Measurements from ENCODE around the gene SPON2. TPM values are rescaled to one million over a fixed set of nuclear protein-coding genes. Genes with fewer than 3 reads are reported as not detected.
A peak's percentile ranks its signal among the peaks of the same experiment; 100 is the strongest.

Gene SPON2
- total and polyA plus RNA-seq, 2 of the 4 experiments (the other 2 are of a cell fraction), result 21.1 to 177 TPM

DNA sequence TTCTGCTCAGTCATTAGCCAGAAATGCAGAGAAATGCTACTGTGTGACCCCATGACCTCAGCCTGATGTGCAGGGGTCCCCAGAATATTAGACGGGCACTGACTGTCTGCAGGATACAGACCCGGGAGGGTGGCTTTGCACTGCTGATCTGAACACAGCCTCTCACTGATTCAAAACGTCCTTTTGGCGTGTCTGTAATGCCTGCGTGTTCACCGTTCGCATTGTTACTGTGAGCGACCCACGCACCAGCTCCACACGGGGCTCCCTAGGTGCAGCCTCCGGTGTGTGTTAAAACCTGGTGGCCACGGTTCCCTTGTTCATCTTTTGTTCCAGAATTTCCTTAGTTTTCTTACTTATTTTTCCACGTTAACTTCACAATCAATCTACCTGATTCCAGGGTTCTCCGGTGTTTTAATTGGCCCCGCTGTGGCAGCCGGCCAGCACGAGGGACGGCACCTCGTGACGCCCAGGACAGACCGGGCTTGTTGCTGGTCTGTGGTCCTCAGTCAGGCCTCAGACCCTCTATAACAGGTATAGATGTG, 32.0 kb upstream of the SPON2 start:
- Histone ChIP-seq H3K4me2 (ENCODE audit: low read depth, low read length) (no peak overlapping the region), H4K91ac (ENCODE audit: insufficient read depth, low read depth, low read length) (peak overlapping the region; percentile 57), H3K4ac (ENCODE audit: low read depth, low read length) (peak overlapping the region; percentile 44), H4K5ac (ENCODE audit: low read depth, low read length) (peak overlapping the region; percentile 21), H3K4me1 (ENCODE audit: control insufficient read depth, insufficient read depth, low read length) (peaks cover 53% of the 10 kb centered on the region), H2BK120ac (ENCODE audit: low read depth, low read length) (peak overlapping the region; percentile 47; the same call in 1 of the 2 replicates), H2AK9ac (replicated peaks; ENCODE audit: low read depth, low read length, poor library complexity) (peak overlapping the region; percentile 6), H3K14ac (replicated peaks; ENCODE audit: low read depth, low read length) (peak overlapping the region; percentile 43), H3K56ac (ENCODE audit: extremely low read depth, insufficient read depth, low read length) (no peak overlapping the region), H2BK5ac (ENCODE audit: low read depth, low read length, poor library complexity, severe bottlenecking) (peak overlapping the region; percentile 13), H4K20me1 (ENCODE audit: insufficient read depth, low read length) (no peaks in the 10 kb centered on the region), H2BK15ac (ENCODE audit: low read depth, low read length) (peak overlapping the region; percentile 73; the same call in 1 of the 3 replicates), H3K27me3 (ENCODE audit: control insufficient read depth, insufficient read depth, low read length) (no peaks in the 10 kb centered on the region), H2AFZ (replicated peaks; ENCODE audit: low read length, poor library complexity) (no peak overlapping the region), H3K27ac (ENCODE audit: insufficient read depth, low read length) (no peak overlapping the region), H3K4me3 (ENCODE audit: insufficient read depth, low read depth, low read length) (no peak overlapping the region), H3K18ac (ENCODE audit: low read depth, low read length) (no peak overlapping the region), H3K36me3 (ENCODE audit: control insufficient read depth, insufficient read depth, low read length) (peaks cover 3% of the 10 kb centered on the region; the same call in 1 of the 2 replicates), H3K9ac (ENCODE audit: low read depth, low read length) (no peak overlapping the region), H3K9me1 (ENCODE audit: insufficient read depth, low read length) (peaks cover 36% of the 10 kb centered on the region), H2AK5ac (ENCODE audit: low read depth, low read length) (peak overlapping the region; percentile 57), H4K8ac (ENCODE audit: low read depth in 2 of 2, low read length in 2 of 2) (peak overlapping the region in 1 of 2 experiments; percentile 50; a peak in 1 of 4 replicates), H2BK20ac (ENCODE audit: low read depth, low read length) (peak overlapping the region; percentile 56), H3K79me1 (ENCODE audit: low read depth in 1 of 2, low read length in 2 of 2) (peaks cover 5 to 40% of the 10 kb centered on the region in 2 experiments; a peak in 2 of 4 replicates), H3K23ac (ENCODE audit: low read depth, low read length) (no peak overlapping the region), H3K9me3 (ENCODE audit: control insufficient read depth, insufficient read depth, low read length) (no peaks in the 10 kb centered on the region)
- ChIA-PET POLR2A (ENCODE audit: unreplicated experiment) (no interaction called here), CTCF (no interaction called here)
- DNase-seq, result no peak
- WGBS, 2 experiments (ENCODE audit: extremely low coverage in 2 of 2, insufficient read length in 1 of 2), result 85% methylated on average over 13 of the region's 21 CpGs; no CpG with 5 or more reads in 1 of the 2 experiments
- dilution Hi-C loops (cut with HindIII; ENCODE audit: low sequenced_read_pairs, unreplicated experiment) (no loop called here), intact Hi-C loops (cut with micrococcal nuclease) (loop anchor here (5.0 kb wide), 1 partner anchor 37 kb away; no protein-coding TSS in a partner anchor), in situ Hi-C loops (cut with MboI; ENCODE audit: low sequenced_read_pairs) (no loop called here)
- ATAC-seq (ENCODE audit: low read depth), result no peak
- no peak for TF ChIP-seq RFX5 (IDR thresholded peaks at IDR 0.05; ENCODE audit: low read depth, low read length)
- TF ChIP-seq FOS (IDR thresholded peaks at IDR 0.05; ENCODE audit: low read depth, low read length), result no peak
- TF ChIP-seq, protein P1, sequence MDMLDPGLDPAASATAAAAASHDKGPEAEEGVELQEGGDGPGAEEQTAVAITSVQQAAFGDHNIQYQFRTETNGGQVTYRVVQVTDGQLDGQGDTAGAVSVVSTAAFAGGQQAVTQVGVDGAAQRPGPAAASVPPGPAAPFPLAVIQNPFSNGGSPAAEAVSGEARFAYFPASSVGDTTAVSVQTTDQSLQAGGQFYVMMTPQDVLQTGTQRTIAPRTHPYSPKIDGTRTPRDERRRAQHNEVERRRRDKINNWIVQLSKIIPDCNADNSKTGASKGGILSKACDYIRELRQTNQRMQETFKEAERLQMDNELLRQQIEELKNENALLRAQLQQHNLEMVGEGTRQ (IDR thresholded peaks at IDR 0.05; ENCODE audit: low read depth, low read length), result no peak
- TF ChIP-seq NFE2L2 (IDR thresholded peaks at IDR 0.05; ENCODE audit: low read depth, low read length), result no peak
- TF ChIP-seq BHLHE40 (IDR thresholded peaks at IDR 0.05; ENCODE audit: low read depth, low read length), result no peak
- no peak for TF ChIP-seq RAD21 (IDR thresholded peaks at IDR 0.05; ENCODE audit: low read length)
- no peak for TF ChIP-seq MXI1 (IDR thresholded peaks at IDR 0.05; ENCODE audit: borderline replicate concordance, low read depth, low read length)
- no peak for TF ChIP-seq MAFK (IDR thresholded peaks at IDR 0.05; ENCODE audit: low read depth, low read length)
- no peak for TF ChIP-seq CEBPB (IDR thresholded peaks at IDR 0.05; ENCODE audit: low read depth, low read length)
- no peak for TF ChIP-seq MAZ (IDR thresholded peaks at IDR 0.05; ENCODE audit: borderline replicate concordance, low read depth, low read length)
- TF ChIP-seq, protein P2, sequence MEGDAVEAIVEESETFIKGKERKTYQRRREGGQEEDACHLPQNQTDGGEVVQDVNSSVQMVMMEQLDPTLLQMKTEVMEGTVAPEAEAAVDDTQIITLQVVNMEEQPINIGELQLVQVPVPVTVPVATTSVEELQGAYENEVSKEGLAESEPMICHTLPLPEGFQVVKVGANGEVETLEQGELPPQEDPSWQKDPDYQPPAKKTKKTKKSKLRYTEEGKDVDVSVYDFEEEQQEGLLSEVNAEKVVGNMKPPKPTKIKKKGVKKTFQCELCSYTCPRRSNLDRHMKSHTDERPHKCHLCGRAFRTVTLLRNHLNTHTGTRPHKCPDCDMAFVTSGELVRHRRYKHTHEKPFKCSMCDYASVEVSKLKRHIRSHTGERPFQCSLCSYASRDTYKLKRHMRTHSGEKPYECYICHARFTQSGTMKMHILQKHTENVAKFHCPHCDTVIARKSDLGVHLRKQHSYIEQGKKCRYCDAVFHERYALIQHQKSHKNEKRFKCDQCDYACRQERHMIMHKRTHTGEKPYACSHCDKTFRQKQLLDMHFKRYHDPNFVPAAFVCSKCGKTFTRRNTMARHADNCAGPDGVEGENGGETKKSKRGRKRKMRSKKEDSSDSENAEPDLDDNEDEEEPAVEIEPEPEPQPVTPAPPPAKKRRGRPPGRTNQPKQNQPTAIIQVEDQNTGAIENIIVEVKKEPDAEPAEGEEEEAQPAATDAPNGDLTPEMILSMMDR (conservative IDR thresholded peaks at IDR 0.05; ENCODE audit: low read depth, low read length), result no peak
- TF ChIP-seq CHD1 (IDR thresholded peaks at IDR 0.05; ENCODE audit: low read depth, low read length), result no peak
- no TSS peak for BruUV-seq (replicated peaks)

Data from IMR-90 (cell line).